ENCODE results near the gene SYTL2. TPM values are rescaled to one million over a fixed set of nuclear protein-coding genes. Genes with fewer than 3 reads are reported as not detected.

The SYTL2 gene
- total RNA-seq, 2 donors from 2014 or later = 1.7 to 3.4 TPM

DNA sequence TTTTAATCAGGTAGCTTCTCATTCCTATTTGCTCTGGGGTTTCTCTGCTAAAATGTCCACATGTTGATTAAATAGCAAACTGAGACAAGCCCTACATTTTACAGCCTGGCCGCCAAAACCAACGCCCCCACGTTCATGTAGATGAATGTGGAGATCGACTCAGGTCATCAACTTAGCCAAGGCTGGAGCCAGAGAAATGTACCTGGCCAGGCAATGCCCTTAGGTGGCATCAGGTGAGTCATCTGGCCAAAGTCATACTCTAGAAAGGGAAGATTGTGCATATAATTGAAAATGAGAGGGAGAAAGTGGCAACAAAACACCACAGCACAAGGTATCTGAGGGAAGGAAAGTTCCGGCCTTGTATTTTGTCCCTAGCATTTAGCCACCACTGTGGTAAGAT, 87.9 kb downstream of the SYTL2 start:
- Histone ChIP-seq H3K4me1 (ENCODE audit: control insufficient read depth, insufficient read depth, low read length) (peaks cover 4% of the 10 kb centered on the region), H3K4me3 (ENCODE audit: low read length) (no peak overlapping the region), H3K9me3 (ENCODE audit: control insufficient read depth, low read length) (no peaks in the 10 kb centered on the region), H3K9ac (ENCODE audit: extremely low read depth, low read length, poor library complexity, severe bottlenecking) (no peak overlapping the region), H3K27ac (ENCODE audit: low read depth, low read length) (no peak overlapping the region), H3K36me3 (ENCODE audit: control insufficient read depth, insufficient read depth, low read length) (no peaks in the 10 kb centered on the region), H3K27me3 (ENCODE audit: control insufficient read depth, insufficient read depth, low read length, poor library complexity, severe bottlenecking) (no peaks in the 10 kb centered on the region)
- DNase-seq = no peak
- no peak overlapping the region for H3K27ac Mint-ChIP-seq
- no peaks in the 10 kb centered on the region for H3K36me3 Mint-ChIP-seq (ENCODE audit: low read depth)
- TF ChIP-seq, protein P1, sequence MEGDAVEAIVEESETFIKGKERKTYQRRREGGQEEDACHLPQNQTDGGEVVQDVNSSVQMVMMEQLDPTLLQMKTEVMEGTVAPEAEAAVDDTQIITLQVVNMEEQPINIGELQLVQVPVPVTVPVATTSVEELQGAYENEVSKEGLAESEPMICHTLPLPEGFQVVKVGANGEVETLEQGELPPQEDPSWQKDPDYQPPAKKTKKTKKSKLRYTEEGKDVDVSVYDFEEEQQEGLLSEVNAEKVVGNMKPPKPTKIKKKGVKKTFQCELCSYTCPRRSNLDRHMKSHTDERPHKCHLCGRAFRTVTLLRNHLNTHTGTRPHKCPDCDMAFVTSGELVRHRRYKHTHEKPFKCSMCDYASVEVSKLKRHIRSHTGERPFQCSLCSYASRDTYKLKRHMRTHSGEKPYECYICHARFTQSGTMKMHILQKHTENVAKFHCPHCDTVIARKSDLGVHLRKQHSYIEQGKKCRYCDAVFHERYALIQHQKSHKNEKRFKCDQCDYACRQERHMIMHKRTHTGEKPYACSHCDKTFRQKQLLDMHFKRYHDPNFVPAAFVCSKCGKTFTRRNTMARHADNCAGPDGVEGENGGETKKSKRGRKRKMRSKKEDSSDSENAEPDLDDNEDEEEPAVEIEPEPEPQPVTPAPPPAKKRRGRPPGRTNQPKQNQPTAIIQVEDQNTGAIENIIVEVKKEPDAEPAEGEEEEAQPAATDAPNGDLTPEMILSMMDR (conservative IDR thresholded peaks at IDR 0.05) = no peak
- peaks cover 23% of the 10 kb centered on the region for H3K4me1 Mint-ChIP-seq
- no peaks in the 10 kb centered on the region for H3K9me3 Mint-ChIP-seq
- H3K4me3 Mint-ChIP-seq = no peak overlapping the region
- 94 to 98% methylated on average over 5 of the region's 5 CpGs for WGBS, 2 experiments (ENCODE audit: insufficient coverage in 1 of 2, insufficient read length in 1 of 2)
- H3K27me3 Mint-ChIP-seq (ENCODE audit: insufficient read depth) = no peaks in the 10 kb centered on the region

DNA sequence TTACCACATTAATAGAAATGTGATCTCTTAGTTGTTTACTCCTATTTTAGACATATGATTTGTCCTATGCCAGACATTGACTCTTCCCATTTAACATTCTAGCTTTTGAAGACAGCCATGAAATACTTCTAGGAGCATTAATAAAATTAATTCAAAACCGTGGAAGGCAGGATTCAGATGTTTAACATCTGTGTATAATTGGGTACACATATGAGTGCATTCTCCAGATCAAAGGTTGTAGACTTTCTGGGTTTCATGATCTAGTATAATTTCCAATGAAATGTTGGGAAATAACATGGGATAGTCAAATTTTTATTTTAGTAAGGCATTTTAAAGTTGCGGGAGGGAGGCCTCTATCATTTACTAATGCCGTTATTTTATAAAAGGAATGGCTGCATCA, 89.8 kb downstream of the SYTL2 start:
- Histone ChIP-seq H3K27ac (ENCODE audit: low read depth, low read length) (no peak overlapping the region), H3K4me1 (ENCODE audit: control insufficient read depth, insufficient read depth, low read length) (peaks cover 4% of the 10 kb centered on the region), H3K4me3 (ENCODE audit: low read length) (no peak overlapping the region), H3K9ac (ENCODE audit: extremely low read depth, low read length, poor library complexity, severe bottlenecking) (no peak overlapping the region), H3K9me3 (ENCODE audit: control insufficient read depth, low read length) (no peaks in the 10 kb centered on the region), H3K36me3 (ENCODE audit: control insufficient read depth, insufficient read depth, low read length) (no peaks in the 10 kb centered on the region), H3K27me3 (ENCODE audit: control insufficient read depth, insufficient read depth, low read length, poor library complexity, severe bottlenecking) (no peaks in the 10 kb centered on the region)
- 84 to 95% methylated on average over 2 to 3 of the region's 3 CpGs for WGBS, 2 experiments (ENCODE audit: insufficient coverage in 1 of 2, insufficient read length in 1 of 2)
- Mint-ChIP-seq H3K36me3 (ENCODE audit: low read depth) (no peaks in the 10 kb centered on the region), H3K4me1 (peaks cover 23% of the 10 kb centered on the region), H3K27ac (no peak overlapping the region), H3K4me3 (no peak overlapping the region), H3K9me3 (no peaks in the 10 kb centered on the region), H3K27me3 (ENCODE audit: insufficient read depth) (no peaks in the 10 kb centered on the region)
- DNase-seq = no peak
- TF ChIP-seq, protein P1 (conservative IDR thresholded peaks at IDR 0.05) = no peak

DNA sequence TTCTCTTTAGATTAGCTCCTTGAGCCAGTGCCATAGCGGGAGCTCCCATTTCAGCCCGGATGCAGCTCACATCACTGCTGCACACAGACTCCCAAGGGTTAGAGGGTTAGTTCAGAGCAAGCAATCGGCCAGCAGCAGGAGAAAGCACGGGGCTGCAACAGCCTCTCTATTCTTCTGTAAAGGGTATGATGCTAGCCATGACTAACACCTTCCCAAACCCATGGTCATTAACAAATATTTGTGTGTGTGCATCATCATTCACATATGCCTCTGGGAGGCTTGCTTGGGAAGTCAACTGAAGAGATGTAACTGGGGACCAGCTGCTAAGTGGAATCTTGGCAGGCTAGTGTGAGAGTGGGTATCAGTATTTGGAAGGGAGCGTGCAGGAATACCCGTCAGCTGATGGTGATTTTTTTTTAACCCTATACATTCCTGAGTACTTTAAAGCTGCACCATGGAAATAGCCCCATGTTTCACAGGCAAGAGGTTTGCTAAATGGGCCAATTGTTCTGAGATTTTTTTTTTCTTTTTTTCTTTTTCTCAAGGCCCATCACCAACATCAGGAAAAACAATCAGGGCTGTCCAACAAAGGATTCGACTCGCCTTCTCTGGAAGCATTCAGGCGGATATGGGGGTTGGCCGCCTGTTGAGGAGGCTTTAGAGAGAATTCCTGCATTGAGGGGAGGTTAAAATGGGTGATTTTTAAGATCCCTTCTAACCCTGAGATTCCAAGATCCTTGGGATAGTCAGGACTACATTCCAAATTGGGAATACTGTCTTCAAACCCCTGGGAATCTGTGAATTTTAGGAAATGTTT, 91.7 kb downstream of the SYTL2 start:
- no peaks in the 10 kb centered on the region for H3K9me3 Mint-ChIP-seq
- no peaks in the 10 kb centered on the region for H3K27me3 Mint-ChIP-seq (ENCODE audit: insufficient read depth)
- Histone ChIP-seq H3K36me3 (ENCODE audit: control insufficient read depth, insufficient read depth, low read length) (no peaks in the 10 kb centered on the region), H3K9ac (ENCODE audit: extremely low read depth, low read length, poor library complexity, severe bottlenecking) (no peak overlapping the region), H3K9me3 (ENCODE audit: control insufficient read depth, low read length) (no peaks in the 10 kb centered on the region), H3K4me3 (ENCODE audit: low read length) (no peak overlapping the region), H3K4me1 (ENCODE audit: control insufficient read depth, insufficient read depth, low read length) (peaks cover 4% of the 10 kb centered on the region), H3K27ac (ENCODE audit: low read depth, low read length) (peak overlapping the region; percentile 88), H3K27me3 (ENCODE audit: control insufficient read depth, insufficient read depth, low read length, poor library complexity, severe bottlenecking) (no peaks in the 10 kb centered on the region)
- 22 to 47% methylated on average over 4 to 10 of the region's 10 CpGs for WGBS, 2 experiments (ENCODE audit: insufficient coverage in 1 of 2, insufficient read length in 1 of 2)
- H3K4me3 Mint-ChIP-seq = peak overlapping the region; percentile 11
- H3K4me1 Mint-ChIP-seq = peaks cover 17% of the 10 kb centered on the region
- peak overlapping the region; percentile 77 for H3K27ac Mint-ChIP-seq
- DNase-seq = peak; percentile 76
- TF ChIP-seq, protein P1 (conservative IDR thresholded peaks at IDR 0.05) = no peak
- no peaks in the 10 kb centered on the region for H3K36me3 Mint-ChIP-seq (ENCODE audit: low read depth)

All from endodermal cell (in vitro differentiated cells).